ENCODE measurements around the gene PAPPA2. TPM values are rescaled to one million over a fixed set of nuclear protein-coding genes. Genes with fewer than 3 reads are reported as not detected.
"Not testable (repeated sequence)": the region's sequence is repeated elsewhere in the genome, so short reads cannot be mapped to it uniquely, and the experiment has no call there.

The PAPPA2 gene
- total RNA-seq, 4 donors from 2014 or later, result under 0.01 to 1.5 TPM; not detected in 2

- no peaks in the 10 kb centered on the region for H3K4me1 ChIP-seq
- H3K27me3 ChIP-seq, result no peaks in the 10 kb centered on the region
- 48 to 62% methylated on average over 1 of the region's 1 CpG for WGBS, 2 donors
- H3K27ac ChIP-seq, result no peak overlapping the region
- no peaks in the 10 kb centered on the region for H3K36me3 ChIP-seq
- no peak for DNase-seq
- TF ChIP-seq, protein P1, sequence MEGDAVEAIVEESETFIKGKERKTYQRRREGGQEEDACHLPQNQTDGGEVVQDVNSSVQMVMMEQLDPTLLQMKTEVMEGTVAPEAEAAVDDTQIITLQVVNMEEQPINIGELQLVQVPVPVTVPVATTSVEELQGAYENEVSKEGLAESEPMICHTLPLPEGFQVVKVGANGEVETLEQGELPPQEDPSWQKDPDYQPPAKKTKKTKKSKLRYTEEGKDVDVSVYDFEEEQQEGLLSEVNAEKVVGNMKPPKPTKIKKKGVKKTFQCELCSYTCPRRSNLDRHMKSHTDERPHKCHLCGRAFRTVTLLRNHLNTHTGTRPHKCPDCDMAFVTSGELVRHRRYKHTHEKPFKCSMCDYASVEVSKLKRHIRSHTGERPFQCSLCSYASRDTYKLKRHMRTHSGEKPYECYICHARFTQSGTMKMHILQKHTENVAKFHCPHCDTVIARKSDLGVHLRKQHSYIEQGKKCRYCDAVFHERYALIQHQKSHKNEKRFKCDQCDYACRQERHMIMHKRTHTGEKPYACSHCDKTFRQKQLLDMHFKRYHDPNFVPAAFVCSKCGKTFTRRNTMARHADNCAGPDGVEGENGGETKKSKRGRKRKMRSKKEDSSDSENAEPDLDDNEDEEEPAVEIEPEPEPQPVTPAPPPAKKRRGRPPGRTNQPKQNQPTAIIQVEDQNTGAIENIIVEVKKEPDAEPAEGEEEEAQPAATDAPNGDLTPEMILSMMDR (IDR thresholded peaks at IDR 0.05), result no peak
- no peak for TF ChIP-seq POLR2A (IDR thresholded peaks at IDR 0.05)
- H3K9me3 ChIP-seq, result no peaks in the 10 kb centered on the region
- no peak overlapping the region for H3K4me3 ChIP-seq
- intact Hi-C loops (cut with DNase I), result no loop called here
Observed at GRCh38 chr1:176744142-176744541, 281.2 kb downstream of the PAPPA2 start.

- no peak for DNase-seq
- Histone ChIP-seq H3K27ac (no peak overlapping the region), H3K4me1 (no peaks in the 10 kb centered on the region), H3K36me3 (no peaks in the 10 kb centered on the region), H3K9me3 (no peaks in the 10 kb centered on the region), H3K4me3 (no peak overlapping the region), H3K27me3 (no peaks in the 10 kb centered on the region)
- intact Hi-C loops (cut with DNase I), result no loop called here
- no peak for TF ChIP-seq POLR2A (IDR thresholded peaks at IDR 0.05)
- TF ChIP-seq, protein P1 (IDR thresholded peaks at IDR 0.05), result no peak
- WGBS, 2 donors, result 80 to 89% methylated on average over 1 of the region's 1 CpG
Observed at GRCh38 chr1:176745945-176746344, 283.0 kb downstream of the PAPPA2 start.

- Histone ChIP-seq H3K27me3 (no peaks in the 10 kb centered on the region), H3K4me3 (no peak overlapping the region), H3K36me3 (no peaks in the 10 kb centered on the region), H3K9me3 (no peaks in the 10 kb centered on the region), H3K27ac (no peak overlapping the region), H3K4me1 (no peaks in the 10 kb centered on the region)
- intact Hi-C loops (cut with DNase I), result no loop called here
- 68% methylated on average over 2 of the region's 2 CpGs for WGBS, 2 donors
- TF ChIP-seq POLR2A (IDR thresholded peaks at IDR 0.05), result no peak
- TF ChIP-seq, protein P1 (IDR thresholded peaks at IDR 0.05), result no peak
- no peak for DNase-seq
Observed at GRCh38 chr1:176752505-176752904, 289.5 kb downstream of the PAPPA2 start.

DNA sequence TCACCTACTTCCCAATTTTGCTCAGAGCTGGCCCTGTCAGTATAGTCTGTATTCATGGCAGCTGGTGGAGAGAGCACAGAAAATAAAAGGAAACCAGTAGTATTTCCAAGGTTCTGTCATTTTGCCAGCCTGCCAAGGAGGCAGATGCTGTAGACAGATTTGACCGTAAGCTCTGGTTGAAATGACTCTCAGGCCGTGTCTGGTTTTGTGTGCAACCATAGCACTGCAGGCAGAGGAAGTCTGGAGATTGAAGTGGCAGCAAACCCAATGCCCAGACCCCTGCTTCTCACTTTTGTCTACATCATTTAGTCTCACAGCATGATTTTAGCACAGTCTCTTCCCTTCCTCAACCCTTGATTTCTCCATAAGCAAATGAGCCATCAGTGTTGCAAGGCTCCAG, 291.7 kb downstream of the PAPPA2 start:
- H3K9me3 ChIP-seq, result no peaks in the 10 kb centered on the region
- H3K4me3 ChIP-seq, result no peak overlapping the region
- intact Hi-C loops (cut with DNase I), result no loop called here
- no peak for TF ChIP-seq POLR2A (IDR thresholded peaks at IDR 0.05)
- TF ChIP-seq, protein P1 (IDR thresholded peaks at IDR 0.05), result no peak
- H3K27ac ChIP-seq, result no peak overlapping the region
- no peaks in the 10 kb centered on the region for H3K36me3 ChIP-seq
- WGBS, 2 donors, result 67 to 82% methylated on average over 2 of the region's 2 CpGs
- no peak for DNase-seq
- H3K27me3 ChIP-seq, result no peaks in the 10 kb centered on the region
- H3K4me1 ChIP-seq, result no peaks in the 10 kb centered on the region

GRCh38 chr1:176756817-176757216, 293.8 kb downstream of the PAPPA2 start:
- H3K27ac ChIP-seq; H3K9me3 ChIP-seq; intact Hi-C loops (cut with DNase I); DNase-seq; H3K4me3 ChIP-seq; H3K4me1 ChIP-seq; H3K36me3 ChIP-seq; H3K27me3 ChIP-seq: not testable (repeated sequence)
- WGBS, 2 donors, result 86 to 89% methylated on average over 8 of the region's 8 CpGs

DNA sequence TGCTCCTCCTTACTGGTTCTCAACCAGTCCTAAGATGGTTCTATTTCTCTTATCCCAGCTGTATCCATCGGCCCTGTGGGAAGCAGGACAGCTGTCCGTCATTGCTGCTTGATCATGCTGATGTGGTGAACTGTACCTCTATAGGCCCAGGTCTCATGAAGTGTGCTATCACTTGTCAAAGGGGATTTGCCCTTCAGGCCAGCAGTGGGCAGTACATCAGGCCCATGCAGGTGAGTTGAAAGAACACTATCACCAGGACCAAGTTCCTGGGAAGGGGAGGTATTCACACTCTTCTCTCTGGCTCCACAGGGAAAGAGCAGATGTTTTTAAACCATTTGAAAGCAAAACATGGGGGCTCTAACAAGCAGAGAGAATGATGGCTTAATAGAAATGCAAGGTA, 302.6 kb downstream of the PAPPA2 start:
- Histone ChIP-seq H3K36me3 (no peaks in the 10 kb centered on the region), H3K4me1 (no peaks in the 10 kb centered on the region), H3K4me3 (no peak overlapping the region), H3K9me3 (no peaks in the 10 kb centered on the region), H3K27me3 (no peaks in the 10 kb centered on the region), H3K27ac (no peak overlapping the region)
- intact Hi-C loops (cut with DNase I), result no loop called here
- TF ChIP-seq POLR2A (IDR thresholded peaks at IDR 0.05), result no peak
- TF ChIP-seq, protein P1 (IDR thresholded peaks at IDR 0.05), result no peak
- DNase-seq, result no peak
- 69 to 76% methylated on average over 2 of the region's 2 CpGs for WGBS, 2 donors
